ENCODE results near the gene DUOX2.
"Not testable (repeated sequence)": the region's sequence is repeated elsewhere in the genome, so short reads cannot be mapped to it uniquely, and the experiment has no call there.

The DUOX2 gene

DNA sequence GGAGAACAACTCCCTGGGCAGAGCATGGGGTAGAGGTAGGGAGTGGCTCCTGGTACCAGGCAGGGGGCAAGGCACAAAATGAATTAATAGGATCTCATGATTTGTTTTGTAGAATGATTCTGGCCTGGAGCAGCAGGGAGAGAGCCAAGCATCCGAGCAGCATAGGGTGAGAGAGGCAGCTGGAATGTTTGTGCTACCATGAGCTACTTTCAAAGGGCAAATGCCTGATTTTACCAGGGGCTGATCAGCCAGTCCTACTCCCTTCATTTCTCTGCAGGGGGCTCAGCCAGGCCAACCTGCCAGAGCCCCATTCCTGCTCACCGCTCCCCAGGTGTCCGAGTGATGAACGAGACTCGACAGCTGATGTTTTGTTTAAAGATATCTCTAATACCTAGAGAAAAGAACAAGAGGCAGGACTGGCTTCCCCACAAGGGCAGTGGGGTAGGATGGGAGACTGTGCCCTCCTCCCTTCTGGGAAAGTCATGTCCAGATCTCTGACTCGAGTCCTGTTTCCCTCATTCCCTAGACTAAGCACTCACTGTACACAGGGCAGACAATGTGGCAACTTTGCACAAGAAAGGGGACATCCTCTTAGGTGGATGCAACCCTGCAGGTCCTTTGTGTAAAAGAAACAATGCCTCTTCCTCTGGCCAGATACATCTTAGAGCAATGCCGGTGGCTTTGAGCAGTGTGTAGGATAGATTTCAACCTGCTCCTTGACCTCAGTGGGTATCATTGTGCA is 12.9 kb downstream of the DUOX2 start:
- DNase-seq (ENCODE audit: low spot score) = no peak

DNA sequence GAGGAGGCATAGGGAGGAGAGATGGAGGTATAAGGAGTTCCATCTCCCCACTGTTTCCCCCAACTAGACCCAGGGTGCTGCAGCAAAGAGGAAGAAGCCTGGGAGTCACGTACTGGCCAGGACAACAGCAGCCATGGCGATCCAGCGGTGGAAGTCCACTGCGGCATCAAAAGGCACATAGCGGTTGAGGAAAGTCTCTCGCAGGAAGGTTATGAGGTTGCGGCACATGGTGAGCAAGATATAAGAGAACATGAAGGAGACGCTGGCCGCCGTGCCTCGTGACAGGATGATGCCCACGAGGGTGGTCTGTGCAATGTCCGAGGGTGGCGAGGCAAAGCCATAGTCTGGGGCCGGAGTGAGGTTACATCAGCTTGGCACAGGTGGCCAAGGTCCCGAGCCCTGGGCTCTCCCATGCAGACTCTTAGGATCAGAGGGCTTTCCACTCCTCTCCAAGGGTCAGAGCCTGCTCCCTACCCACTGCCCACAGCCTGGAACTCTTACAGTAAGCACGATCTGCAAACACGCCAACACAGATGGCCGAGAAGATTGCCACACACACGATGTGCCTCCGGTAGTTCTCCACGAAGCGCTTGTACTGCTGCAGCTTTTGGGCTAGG is 14.3 kb downstream of the DUOX2 start:
- no peak for DNase-seq (ENCODE audit: low spot score)

DNA sequence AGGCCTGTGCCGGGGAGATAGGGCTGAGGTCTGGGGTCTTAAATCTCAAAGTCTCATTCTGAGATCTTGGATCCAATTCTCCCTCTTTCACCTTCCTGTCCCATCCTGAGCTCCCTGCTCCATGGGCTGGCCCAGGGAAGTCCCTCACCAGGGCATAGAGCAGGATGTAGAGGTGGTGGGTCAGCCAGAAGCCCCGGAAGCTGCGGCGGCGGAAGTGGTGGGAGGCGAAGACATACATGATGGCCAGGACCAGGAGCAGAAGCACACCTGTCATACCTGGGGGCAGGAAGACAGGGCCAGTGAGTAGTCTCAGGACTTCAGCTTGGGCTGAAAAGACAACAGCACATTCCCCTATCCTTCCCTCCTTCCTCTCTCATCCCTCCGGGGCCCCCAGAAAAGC is 16.5 kb downstream of the DUOX2 start:
- DNase-seq (ENCODE audit: low spot score) = no peak

DNA sequence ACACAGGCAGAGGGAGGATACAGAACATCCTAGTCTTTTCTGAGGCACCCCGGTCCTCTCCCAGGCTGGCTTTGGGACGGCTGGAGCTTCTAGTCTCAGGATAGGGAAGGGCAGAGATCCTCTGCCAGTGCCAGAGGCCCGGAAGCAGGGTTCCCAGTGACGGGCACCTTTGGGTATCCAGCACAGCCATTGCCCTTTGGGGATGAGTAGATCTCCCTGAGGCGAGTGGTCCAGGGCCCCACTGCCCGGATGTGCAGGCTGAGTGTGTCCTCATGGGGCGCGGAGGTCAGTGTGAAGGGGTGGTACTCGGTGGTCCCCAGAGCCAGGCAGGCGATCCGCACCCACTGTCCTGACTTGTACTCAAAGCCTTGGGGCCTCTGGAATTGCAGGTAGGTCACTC is 18.3 kb downstream of the DUOX2 start:
- no peak for DNase-seq (ENCODE audit: low spot score)

DNA sequence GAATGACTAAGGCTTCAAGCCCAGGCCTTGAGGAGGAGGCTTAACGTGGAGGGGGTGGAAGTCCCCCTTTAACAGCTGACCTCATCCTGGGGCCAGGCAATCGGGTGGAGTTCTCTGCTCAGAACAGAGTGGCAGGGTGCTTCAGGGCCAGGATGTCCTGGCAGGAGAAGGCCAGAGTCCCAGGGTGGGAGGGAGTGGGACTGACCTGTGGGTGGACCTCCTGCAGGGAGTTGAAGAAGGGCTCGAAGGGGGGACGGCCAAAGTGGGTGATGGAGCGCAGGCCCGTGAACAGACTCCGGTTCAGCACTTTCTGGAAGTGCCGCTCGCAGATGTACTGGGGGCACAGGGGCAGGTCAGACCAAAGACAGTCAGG is 19.6 kb downstream of the DUOX2 start:
- no peak for DNase-seq (ENCODE audit: low spot score)

DNA sequence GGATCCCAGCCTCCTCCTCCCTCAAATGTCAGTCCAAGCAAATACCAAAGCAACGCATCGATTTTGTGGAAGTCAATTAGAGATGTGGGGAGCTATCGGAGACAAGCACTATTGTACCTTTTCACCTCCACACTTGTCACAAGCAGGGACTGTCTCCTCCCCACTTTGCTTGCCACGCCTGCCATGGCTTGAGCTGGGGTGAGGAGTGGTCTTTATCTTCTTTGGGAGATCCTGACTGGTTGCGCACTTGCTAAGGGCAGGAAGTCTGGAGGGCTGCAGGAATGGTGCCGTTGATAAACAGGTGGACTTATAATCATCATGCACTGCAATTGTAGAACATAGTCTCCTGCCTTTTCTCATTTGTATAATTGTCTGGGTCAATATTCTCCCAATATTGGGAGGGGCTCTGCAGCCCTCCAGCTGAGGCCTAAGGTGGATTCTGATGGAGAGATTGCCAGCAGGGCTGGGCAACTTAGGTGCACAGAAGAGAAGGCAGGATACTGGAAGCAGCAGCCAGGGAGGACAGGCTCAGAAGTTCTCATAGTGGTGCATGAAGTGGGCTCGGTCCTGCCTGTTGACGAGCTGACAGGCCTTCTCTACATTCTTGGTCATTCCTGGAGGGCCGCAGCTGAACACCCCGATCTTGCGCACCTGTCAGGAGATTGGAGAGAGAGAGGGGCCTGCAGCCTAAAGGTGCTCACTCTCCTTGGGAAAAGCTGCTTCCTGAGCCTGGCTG is 20.2 kb downstream of the DUOX2 start:
- no peak for DNase-seq (ENCODE audit: low spot score)

DNA sequence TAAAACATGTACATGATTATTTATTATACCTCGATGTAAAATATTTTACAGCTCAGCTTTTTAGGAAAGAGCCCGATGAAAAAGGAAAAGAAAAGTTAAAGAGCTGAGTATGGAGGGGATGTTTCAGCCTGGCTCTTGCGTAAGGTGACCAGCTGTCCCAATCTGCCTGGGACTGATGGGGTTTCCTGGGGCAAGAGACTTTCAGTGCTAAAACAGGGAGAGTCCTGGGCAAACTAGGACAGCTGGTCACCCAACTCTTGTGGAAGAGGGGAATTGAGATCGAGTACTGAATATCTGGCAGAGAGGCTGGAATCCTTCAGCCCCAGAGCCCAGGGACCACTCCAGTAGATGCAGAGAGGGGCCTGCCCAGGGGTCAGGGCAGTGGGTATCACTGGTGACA is 21.0 kb downstream of the DUOX2 start:
- no peak for DNase-seq (ENCODE audit: low spot score)

DNA sequence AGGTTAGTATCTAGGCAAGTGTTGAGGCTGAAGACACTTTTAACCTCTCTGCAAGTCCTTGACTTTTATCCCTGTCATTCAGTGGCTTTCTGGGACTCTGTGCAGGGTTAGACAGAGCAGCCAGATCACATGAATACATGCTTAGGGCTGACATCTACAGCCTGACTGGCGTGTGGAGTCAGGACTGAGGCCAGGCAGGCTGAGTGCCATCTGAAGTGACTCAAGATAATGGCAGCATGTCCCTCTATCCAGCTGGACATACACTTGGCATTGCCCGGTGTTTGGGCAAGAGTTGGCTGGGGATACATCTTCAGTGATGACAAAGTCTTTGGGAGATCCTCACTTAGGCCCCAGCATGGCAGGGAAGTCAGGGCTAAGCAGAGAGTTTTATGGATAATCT is 22.4 kb downstream of the DUOX2 start:
- DNase-seq (ENCODE audit: low spot score) = no peak

DNA sequence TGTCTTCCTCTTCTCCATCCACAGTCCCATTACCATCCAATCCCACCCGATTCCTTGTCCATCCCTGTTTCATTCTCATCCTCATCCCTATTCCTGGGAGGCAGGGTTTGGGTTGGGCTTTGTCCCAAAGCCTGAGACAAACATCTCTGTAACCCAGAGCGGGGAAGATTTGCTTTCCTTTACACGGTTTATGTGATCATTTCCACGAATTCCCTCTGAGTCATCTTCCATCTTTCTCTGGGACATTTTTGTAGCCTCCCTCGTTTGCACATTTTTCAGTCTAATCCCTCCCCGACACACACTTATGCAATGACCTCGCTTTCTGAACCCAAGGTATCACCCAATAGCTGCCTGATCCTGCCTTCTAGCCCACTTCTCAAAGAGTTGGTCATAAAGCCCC is 22.8 kb downstream of the DUOX2 start:
- no peak for DNase-seq (ENCODE audit: low spot score)

DNA sequence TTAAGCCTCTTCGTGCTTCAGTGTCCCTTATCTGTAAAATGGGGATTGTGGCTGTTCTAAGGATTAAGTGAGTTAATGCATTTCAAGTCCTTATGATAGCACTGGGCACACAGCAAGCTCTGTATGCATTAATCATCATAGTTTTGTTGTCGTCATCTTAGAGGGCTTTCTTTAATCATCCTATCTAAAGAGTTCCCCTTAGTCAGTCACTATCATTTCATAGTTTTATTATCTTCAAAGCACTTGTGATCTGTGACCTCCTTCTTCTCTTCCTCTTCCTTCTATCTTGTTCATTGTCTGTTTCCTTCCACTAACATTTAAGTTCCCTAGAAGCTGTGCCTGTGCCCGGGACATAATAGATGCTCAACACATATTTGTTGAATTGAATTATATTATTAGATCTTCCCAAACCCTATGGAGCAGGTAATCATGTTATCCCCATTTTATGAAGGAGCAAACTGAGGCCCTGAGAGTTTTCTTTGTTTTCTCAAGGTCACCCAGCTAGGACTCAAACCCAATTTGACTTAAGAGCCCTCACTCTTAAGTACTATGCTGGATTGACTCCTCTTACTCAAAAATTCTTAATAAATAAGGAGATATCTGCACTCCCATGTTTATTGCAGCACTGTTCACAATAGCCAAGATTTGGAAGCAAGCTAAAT is 24.1 kb downstream of the DUOX2 start:
- no peak for DNase-seq (ENCODE audit: low spot score)

DNA sequence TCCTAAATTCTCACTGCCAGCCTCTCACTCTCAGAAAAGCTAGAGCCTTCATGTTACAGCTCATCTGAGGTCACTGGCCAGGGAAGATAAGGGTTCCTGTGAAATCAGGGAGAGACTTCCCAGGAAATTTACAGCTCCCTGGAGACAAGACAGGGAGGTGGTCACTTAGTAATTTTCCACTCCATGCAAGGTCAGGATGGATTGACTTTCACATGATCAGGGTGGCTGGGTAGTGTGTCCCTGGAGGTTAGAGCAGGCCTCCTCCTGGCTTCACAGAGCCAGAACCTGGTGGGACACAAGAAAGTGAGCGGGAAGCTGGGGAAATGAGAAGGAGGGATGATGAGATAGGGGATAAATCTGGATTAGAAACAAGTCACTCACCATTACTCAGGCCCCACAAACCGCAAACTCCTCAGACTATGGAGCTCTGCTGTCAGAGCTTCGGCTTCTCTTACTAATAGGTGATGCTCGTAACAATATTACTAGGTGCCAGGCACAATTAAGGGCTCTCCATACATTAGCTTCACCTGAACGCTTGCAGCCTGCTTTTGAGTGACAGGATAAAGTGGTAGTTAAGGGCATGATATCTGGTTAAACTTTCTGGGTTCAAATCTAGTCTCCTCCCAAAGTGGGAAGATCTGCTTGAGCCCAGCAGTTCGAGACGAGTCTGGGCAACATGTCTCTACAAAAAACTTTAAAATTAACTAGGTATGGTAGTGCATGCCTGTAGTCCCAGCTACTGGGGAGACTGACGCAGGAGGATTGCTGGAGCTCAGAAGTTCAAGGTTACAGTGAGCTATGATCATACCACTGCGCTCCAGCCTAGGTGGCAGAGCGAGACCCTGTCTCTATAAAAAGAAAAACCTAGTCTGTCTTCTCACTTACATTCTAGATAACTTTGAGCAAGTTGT is 24.9 kb downstream of the DUOX2 start:
- peak; percentile 34 for DNase-seq (ENCODE audit: low spot score)

DNA sequence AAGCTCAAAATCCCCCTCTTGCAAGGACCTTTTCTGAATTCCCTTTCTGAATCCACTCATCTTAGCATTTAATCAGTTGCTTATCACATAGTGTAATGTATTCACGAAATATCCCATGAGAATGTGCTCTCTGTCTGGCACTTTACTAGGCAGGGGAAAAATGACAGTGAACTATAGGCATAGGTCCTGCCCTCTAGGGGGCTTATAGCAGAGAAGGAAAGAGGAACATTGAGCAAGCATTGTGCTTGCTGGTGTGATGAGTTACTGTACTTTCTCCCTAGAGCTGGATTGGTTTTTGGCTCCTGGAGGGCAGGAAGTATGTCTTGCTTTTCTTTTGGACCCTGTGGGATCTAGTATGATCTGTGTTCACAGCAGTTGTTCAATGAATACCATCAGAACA is 26.5 kb downstream of the DUOX2 start:
- peak; percentile 7 for DNase-seq (ENCODE audit: low spot score)

DNA sequence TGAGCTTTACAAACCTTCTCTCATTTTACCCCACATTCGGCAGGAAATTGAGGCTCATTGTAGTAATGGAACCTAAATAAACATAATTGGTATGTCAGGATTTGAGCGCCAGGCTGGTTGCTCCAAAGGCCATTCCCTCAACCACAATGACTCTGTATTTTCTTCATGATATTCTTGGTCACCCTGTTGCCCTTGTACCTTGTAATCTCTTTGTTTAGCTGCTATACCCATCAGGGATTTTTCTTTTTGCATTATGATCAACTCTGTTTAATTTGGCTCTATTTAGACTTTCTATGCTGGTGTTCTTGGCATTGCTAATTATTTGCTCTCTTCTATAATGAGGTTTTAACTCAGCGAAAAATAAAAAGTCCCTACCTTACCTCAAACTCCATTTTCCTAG is 29.8 kb downstream of the DUOX2 start:
- no peak for DNase-seq (ENCODE audit: low spot score)

DNA sequence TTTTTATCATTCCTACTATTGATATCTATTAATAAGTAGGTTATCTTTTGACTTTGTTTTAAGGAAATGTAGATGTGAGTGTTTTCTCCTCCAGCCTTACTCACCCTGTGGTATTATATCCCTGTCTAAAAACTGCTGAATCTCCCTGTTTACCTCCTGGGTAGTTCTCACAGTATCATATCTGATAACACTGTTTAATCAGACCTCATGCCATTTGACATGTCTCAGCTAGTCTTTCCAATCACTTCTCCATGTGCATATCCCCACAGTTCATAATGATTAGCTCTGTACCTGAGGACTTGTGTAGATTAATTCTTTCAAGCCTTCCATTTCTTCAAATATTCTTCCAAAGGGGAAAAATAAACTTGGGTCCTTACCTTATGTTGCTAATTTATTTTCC is 30.7 kb downstream of the DUOX2 start:
- DNase-seq (ENCODE audit: low spot score) = no peak

DNA sequence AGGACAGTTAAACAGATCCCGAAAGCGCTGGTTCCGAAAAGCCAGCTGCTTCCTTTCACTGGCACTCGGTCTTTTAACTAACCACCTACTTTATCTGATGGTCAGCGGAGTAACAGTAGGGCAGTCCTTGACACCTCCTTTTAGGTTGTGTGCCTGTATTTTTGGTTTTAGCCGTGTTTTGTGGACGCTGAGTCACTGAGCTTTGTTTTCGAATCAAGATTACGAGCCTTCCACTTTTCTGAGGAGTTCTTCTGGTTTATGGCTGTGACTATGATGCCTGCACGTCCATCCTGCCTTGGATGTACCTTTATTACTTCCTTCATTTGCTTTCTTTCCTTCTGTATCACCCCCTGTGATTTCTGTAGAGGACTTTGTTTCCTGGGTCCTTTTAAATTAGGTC is 31.6 kb downstream of the DUOX2 start:
- not testable (repeated sequence) for DNase-seq (ENCODE audit: low spot score)

DNA sequence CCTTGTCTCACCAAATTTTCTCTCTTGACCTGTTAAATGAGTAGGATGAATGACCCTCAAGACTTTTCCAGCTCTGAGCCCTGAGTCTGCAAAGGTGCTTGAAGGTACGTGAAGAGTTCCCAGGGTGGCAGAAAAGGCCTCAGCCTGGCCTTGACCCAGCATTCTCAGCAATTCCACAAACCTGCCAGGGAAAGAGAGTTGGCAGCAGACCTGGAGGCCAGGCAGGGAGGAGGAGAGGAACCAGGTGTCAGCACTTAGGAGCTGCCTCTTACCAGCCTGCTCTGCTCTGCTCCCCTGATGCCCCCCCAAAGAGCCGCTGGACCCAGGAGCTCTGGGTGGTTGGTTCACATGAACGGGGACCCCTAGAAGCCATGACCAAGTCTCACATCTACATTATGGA is 33.4 kb downstream of the DUOX2 start:
- not testable (repeated sequence) for DNase-seq (ENCODE audit: low spot score)

DNA sequence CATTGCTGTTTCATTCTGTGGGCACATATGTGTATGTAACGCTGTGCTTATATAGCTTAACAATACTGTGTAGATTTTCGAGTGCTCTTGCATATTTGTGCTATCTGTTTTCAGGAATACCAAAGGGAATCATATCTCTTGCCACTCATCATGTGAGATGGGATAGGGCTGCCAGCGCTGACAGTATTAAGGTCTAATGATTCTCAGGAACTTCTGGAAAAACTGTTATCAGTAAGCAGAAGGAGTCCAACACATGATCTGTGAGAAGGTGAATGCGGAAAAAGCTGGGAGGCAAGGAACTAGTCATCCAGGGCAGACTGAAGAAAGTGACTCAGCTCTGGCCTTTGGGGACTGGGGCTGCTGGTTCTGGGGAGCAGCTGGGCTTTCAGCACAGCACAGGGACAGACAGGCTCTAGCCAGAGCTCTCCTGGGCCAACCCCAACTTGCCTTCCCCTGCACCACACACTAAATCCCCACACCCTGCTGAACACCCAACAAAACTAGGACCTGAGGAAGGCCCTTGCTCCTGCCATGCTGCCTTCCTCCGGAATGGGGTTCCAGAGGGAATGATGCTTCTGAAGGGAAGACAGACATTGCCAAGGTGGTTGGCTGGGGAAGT is 34.2 kb downstream of the DUOX2 start:
- not testable (repeated sequence) for DNase-seq (ENCODE audit: low spot score)

DNA sequence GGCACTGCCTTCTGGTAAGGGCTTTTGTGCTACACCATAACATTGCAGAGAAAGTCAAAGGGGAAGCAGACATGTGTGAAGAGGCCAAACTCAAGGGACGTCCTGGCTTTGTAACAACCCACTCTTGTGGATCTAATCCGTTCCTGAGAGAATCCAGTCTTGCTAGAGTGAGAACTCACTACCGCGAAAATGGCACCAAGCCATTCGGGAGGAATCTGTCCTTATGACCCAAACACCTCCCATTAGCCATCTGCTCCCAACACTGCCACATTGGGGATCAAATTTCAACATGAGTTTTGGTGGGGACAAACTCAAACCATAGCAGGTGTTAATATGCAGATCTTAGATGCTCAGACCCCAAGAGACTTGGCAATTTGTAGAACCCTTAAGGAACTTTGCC is 34.8 kb downstream of the DUOX2 start:
- not testable (repeated sequence) for DNase-seq (ENCODE audit: low spot score)

DNA sequence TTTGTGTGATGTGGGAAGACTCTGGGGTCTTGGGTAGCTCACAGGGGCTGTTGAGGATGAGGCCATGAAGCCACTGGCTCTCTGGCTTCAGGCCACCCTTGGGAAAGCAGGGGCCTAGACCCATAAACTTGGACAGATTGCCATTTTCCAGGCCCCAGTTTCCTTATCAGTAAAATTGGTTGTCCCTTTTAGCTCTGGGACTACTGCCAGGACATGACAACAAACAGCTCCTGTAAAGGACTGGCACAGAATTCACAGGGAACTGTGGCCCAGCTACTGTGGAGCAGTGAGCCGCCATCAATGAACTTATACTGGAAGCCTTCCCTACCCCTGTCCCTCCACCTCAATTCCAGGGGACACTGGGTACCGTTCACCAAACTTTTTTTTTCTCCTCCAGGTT is 36.6 kb downstream of the DUOX2 start:
- DNase-seq (ENCODE audit: low spot score) = not testable (repeated sequence)

DNA sequence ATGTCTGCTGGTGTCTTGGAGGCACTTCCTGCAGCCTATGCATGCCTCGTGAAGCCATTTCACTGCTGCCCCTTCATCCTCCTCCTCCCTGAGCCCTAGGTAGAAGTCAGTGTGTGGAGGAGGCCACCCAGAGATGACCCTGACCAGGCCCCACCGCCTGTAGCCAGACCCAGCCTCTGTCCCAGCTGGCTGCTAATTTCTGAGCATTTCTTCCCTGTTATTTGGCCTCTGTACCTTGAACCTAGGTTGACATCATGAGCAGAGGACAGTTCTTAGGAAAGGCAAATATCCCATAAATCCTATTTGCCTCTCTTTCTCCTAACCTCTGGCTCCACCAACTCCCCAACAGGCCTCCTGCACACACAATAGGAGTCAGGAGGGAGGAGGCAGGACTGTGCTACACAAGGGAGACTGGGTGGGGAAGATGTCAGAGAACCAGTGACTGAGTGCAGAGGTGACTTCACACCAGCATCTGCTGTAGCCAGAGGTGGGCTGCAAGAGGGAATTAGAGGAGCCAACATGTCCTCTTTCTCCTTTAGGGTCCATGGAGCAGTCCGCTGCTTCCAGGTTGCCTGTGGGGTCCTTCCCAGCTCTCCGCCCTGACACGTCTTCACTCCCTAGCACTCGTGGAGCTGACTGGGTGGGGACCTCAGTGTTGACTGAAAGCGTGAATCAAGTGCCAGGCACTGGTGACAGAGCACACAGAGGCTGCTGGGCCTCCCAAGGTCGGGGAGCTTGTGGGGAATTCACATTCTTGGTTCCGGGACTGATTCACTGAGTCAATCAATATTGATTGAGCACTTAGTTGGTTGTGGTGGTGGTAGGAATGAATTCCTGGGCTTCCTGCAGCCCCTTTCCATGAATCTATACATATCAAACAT is 38.3 kb downstream of the DUOX2 start:
- not testable (repeated sequence) for DNase-seq (ENCODE audit: low spot score)
